SU-DHL-6 (cell line): ENCODE results near the gene MX2.
A peak's percentile ranks its signal among the peaks of the same experiment; 100 is the strongest.
"Not testable (repeated sequence)": the region's sequence is repeated elsewhere in the genome, so short reads cannot be mapped to it uniquely, and the experiment has no call there.

Source experiments
- H2AFZ ChIP-seq: fragments of 200-600 bp; sonication (generic); 2 replicates; pipeline ENCODE4 v1.6.1; 2014; ENCODE audit warnings: low read depth, mild to moderate bottlenecking, moderate library complexity, mixed read lengths, antibody characterized with exemption, low read length; ENCODE audit not compliant: severe bottlenecking
- H3F3A ChIP-seq: fragments of 200-600 bp; shearing (Covaris generic); 2 replicates; pipeline ENCODE4 v1.6.0; 2016; ENCODE audit warnings: antibody characterized with exemption, mild to moderate bottlenecking; ENCODE audit not compliant: insufficient read depth
- H3K27ac ChIP-seq: fragments of 200-600 bp; sonication (generic); 2 replicates; pipeline ENCODE4 v1.5.1; 2016; ENCODE audit warnings: low read depth, mild to moderate bottlenecking, low read length, moderate library complexity, mixed read lengths
- H3K27me3 ChIP-seq: fragments of 200-600 bp; sonication (generic), shearing (Covaris generic); 2 replicates; pipeline ENCODE4 v1.6.0; 2014; ENCODE audit warnings: mild to moderate bottlenecking, low read length
- H3K36me3 ChIP-seq: fragments of 200-600 bp; sonication (generic); 2 replicates; pipeline ENCODE4 v1.6.1; 2014; ENCODE audit warnings: mild to moderate bottlenecking, low read length, mixed read lengths
- H3K4me2 ChIP-seq: fragments of 300-600, 200-600 bp; shearing (Covaris generic), sonication (generic); 2 replicates; pipeline ENCODE4 v1.6.0; 2014; ENCODE audit warnings: low read length, low read depth, mild to moderate bottlenecking; ENCODE audit not compliant: poor library complexity, severe bottlenecking
- H3K4me3 ChIP-seq: fragments of 200-600 bp; sonication (generic); 2 replicates; pipeline ENCODE4 v1.5.1; 2014; ENCODE audit warnings: antibody characterized with exemption, low read length, mild to moderate bottlenecking, mixed read lengths; ENCODE audit not compliant: insufficient read depth, poor library complexity, severe bottlenecking
- H3K79me2 ChIP-seq: fragments of 200-600 bp; sonication (generic); 2 replicates; pipeline ENCODE4 v1.6.1; 2014; ENCODE audit warnings: mild to moderate bottlenecking, low read length, moderate library complexity; ENCODE audit not compliant: insufficient read depth
- H3K9ac ChIP-seq: fragments of 200-600 bp; sonication (generic); 2 replicates; pipeline ENCODE4 v1.7.0; 2014; ENCODE audit warnings: mild to moderate bottlenecking, low read length
- H3K9me2 ChIP-seq: fragments of 200-600 bp; sonication (generic); replicated peaks from 2 replicates; pipeline ENCODE4 v1.6.1; 2014; ENCODE audit warnings: low read length; ENCODE audit not compliant: insufficient read depth
- H3K9me3 ChIP-seq: fragments of 200-600 bp; sonication (generic); 2 replicates; pipeline ENCODE4 v1.6.1; 2014; ENCODE audit warnings: low read length, mixed read lengths; ENCODE audit not compliant: insufficient read depth
- H4K20me1 ChIP-seq: fragments of 200-600 bp; sonication (generic); 2 replicates; pipeline ENCODE4 v1.6.1; 2014; ENCODE audit warnings: low read depth, mild to moderate bottlenecking, antibody characterized with exemption, low read length, moderate library complexity, mixed read lengths
- CTCF ChIP-seq: fragments of 200-600 bp; sonication (generic); IDR thresholded peaks from one replicate; pipeline ENCODE4 v1.5.1; 2017; ENCODE audit warnings: antibody characterized with exemption, mild to moderate bottlenecking, low read length, moderate library complexity; ENCODE audit not compliant: insufficient read depth, poor library complexity, severe bottlenecking
- EZH2phosphoT487 ChIP-seq: fragments of 200-600 bp; sonication (generic), shearing (Covaris generic); conservative IDR thresholded peaks from 2 replicates; pipeline ENCODE4 v1.6.1; 2018; ENCODE audit warnings: mild to moderate bottlenecking, antibody characterized with exemption, low read length, moderate library complexity, mixed read lengths

The MX2 gene

GRCh38 chr21:41410767-41411448 is 49.1 kb downstream of the MX2 start:
- Histone ChIP-seq H3K36me3 (peaks cover 4% of the 10 kb centered on the region; the same call in 1 of the 2 replicates), H4K20me1 (no peaks in the 10 kb centered on the region), H3K4me2 (no peak overlapping the region), H3K4me3 (no peak overlapping the region), H3K27ac (no peak overlapping the region), H3K9ac (no peak overlapping the region), H3K9me2 (no peaks in the 10 kb centered on the region), H3K9me3 (no peaks in the 10 kb centered on the region), H3F3A (no peaks in the 10 kb centered on the region), H2AFZ (no peak overlapping the region), H3K79me2 (no peaks in the 10 kb centered on the region), H3K27me3 (no peaks in the 10 kb centered on the region)
- no peak for TF ChIP-seq EZH2phosphoT487
- TF ChIP-seq CTCF, result no peak

GRCh38 chr21:41411449-41412089 is 49.7 kb downstream of the MX2 start:
- Histone ChIP-seq H3K27me3 (no peaks in the 10 kb centered on the region), H2AFZ (no peak overlapping the region), H3K79me2 (no peaks in the 10 kb centered on the region), H3K4me2 (no peak overlapping the region), H3K36me3 (peaks cover 3% of the 10 kb centered on the region; the same call in 1 of the 2 replicates), H3F3A (no peaks in the 10 kb centered on the region), H3K9me3 (no peaks in the 10 kb centered on the region), H3K9ac (no peak overlapping the region), H3K27ac (no peak overlapping the region), H3K9me2 (no peaks in the 10 kb centered on the region), H3K4me3 (no peak overlapping the region), H4K20me1 (no peaks in the 10 kb centered on the region)
- no peak for TF ChIP-seq EZH2phosphoT487
- TF ChIP-seq CTCF, result peak; percentile 43

GRCh38 chr21:41417505-41417904 is 55.7 kb downstream of the MX2 start:
- H3K27ac ChIP-seq, H3K9me2 ChIP-seq, H4K20me1 ChIP-seq, H2AFZ ChIP-seq, H3K4me2 ChIP-seq, H3K27me3 ChIP-seq, H3K36me3 ChIP-seq, H3K9ac ChIP-seq, H3K4me3 ChIP-seq, H3F3A ChIP-seq, H3K79me2 ChIP-seq, H3K9me3 ChIP-seq: not testable (repeated sequence)

- Histone ChIP-seq H3K9me3 (no peaks in the 10 kb centered on the region), H2AFZ (no peak overlapping the region), H3K79me2 (no peaks in the 10 kb centered on the region), H3K9me2 (no peaks in the 10 kb centered on the region), H3K4me3 (no peak overlapping the region), H3F3A (no peaks in the 10 kb centered on the region), H3K36me3 (no peaks in the 10 kb centered on the region), H4K20me1 (no peaks in the 10 kb centered on the region), H3K4me2 (no peak overlapping the region), H3K9ac (no peak overlapping the region), H3K27me3 (no peaks in the 10 kb centered on the region), H3K27ac (no peak overlapping the region)
- TF ChIP-seq CTCF (no peak), EZH2phosphoT487 (no peak)
Measured at GRCh38 chr21:41418393-41418792, 56.6 kb downstream of the MX2 start.
